SW 1271 (cell line): ENCODE measurements around the gene BRD1.

ENCODE experiments used
- DNase-seq, 2 experiments: peaks; one replicate each; lab custom pipeline; 2025; lab: John Stamatoyannopoulos, UW

Gene BRD1

GRCh38 chr22:49726701-49727101 is 101.0 kb downstream of the BRD1 start:
- no peak for DNase-seq

GRCh38 chr22:49726022-49726681 is 101.5 kb downstream of the BRD1 start:
- DNase-seq: no peak

GRCh38 chr22:49725516-49725915 is 102.2 kb downstream of the BRD1 start:
- DNase-seq: no peak

- peak in 1 of 2 experiments; percentile 25 for DNase-seq
These were observed 102.7 kb downstream of the BRD1 start for GRCh38 chr22:49724893-49725489.

- DNase-seq: no peak
These were observed 103.4 kb downstream of the BRD1 start for GRCh38 chr22:49724030-49724892.

- DNase-seq: no peak
These were observed 104.1 kb downstream of the BRD1 start for GRCh38 chr22:49723478-49724029.
